GM06990 (cell line): ENCODE data around the gene NFKB1.

Experiments
- DNase-seq: peaks from one replicate; pipeline ENCODE4 v3.0.0-alpha.2; 2011; ENCODE audit not compliant: insufficient read length; ENCODE audit errors: extremely low read depth
- H3K27me3 ChIP-seq: replicated peaks from 2 replicates; pipeline ENCODE4 v1.6.0; 2011; ENCODE audit warnings: low read length; ENCODE audit not compliant: control insufficient read depth, insufficient read depth
- H3K36me3 ChIP-seq: 2 replicates; pipeline ENCODE4 v1.5.1; 2011; ENCODE audit warnings: low read length; ENCODE audit not compliant: control insufficient read depth, insufficient read depth
- H3K4me3 ChIP-seq: replicated peaks from 2 replicates; pipeline ENCODE4 v1.5.1; 2011; ENCODE audit warnings: low read depth, mild to moderate bottlenecking, control low read depth, low read length
- TF ChIP-seq, protein P1 (sequence below): IDR thresholded peaks from 2 replicates; pipeline ENCODE4 v1.5.1; 2011; ENCODE audit warnings: low read length, control low read depth, mild to moderate bottlenecking, inconsistent platforms; ENCODE audit not compliant: insufficient read depth, poor library complexity, severe bottlenecking

Gene NFKB1

DNA sequence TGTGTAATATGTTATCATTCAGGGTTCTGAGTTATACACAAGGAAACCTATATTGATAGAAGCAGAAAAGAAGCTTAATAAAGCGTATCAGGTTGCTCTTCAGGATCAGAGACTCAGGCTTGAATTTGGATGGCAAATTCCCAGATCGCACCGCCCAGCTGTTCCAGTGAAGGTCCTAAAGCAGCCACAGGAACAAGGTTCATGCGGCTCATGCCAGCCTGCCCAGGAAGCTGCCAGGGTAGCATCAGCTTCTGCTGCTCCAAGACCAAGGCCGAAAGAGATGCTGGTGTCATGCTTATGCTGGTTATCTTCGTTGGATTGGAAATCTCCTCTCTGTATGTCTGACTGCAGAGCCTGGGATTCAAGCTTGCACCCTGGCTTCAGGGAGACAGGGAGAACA lies 131.9 kb downstream of the NFKB1 start:
- TF ChIP-seq, protein P1, sequence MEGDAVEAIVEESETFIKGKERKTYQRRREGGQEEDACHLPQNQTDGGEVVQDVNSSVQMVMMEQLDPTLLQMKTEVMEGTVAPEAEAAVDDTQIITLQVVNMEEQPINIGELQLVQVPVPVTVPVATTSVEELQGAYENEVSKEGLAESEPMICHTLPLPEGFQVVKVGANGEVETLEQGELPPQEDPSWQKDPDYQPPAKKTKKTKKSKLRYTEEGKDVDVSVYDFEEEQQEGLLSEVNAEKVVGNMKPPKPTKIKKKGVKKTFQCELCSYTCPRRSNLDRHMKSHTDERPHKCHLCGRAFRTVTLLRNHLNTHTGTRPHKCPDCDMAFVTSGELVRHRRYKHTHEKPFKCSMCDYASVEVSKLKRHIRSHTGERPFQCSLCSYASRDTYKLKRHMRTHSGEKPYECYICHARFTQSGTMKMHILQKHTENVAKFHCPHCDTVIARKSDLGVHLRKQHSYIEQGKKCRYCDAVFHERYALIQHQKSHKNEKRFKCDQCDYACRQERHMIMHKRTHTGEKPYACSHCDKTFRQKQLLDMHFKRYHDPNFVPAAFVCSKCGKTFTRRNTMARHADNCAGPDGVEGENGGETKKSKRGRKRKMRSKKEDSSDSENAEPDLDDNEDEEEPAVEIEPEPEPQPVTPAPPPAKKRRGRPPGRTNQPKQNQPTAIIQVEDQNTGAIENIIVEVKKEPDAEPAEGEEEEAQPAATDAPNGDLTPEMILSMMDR: no peak
- Histone ChIP-seq H3K4me3 (no peak overlapping the region), H3K36me3 (peaks cover 12% of the 10 kb centered on the region), H3K27me3 (no peaks in the 10 kb centered on the region)
- DNase-seq: no peak

- no peaks in the 10 kb centered on the region for H3K27me3 ChIP-seq
- DNase-seq: no peak
- no peak overlapping the region for H3K4me3 ChIP-seq
- peaks cover 16% of the 10 kb centered on the region for H3K36me3 ChIP-seq
- TF ChIP-seq, protein P1: no peak
Measured at GRCh38 chr4:102637391-102637790, 136.2 kb downstream of the NFKB1 start.

DNA sequence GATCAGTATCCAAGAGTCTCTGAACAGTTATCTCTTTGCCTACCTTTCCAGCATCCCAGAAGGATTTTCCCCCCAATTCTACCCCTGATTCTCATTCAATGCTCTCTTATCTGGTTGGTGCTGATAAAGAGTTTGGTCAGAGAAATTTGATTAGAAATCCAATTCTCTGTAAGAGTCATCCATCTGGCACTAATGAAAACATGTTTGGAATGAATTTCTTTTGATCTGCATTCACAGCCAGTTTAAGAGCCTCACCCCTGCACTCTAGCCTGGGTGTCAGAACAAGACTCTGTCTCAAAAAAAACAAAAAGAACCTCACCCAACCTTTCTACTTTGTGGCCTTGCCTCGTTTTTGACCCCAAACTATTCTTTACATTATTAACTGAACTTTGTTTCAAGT lies 137.5 kb downstream of the NFKB1 start:
- H3K4me3 ChIP-seq: no peak overlapping the region
- H3K36me3 ChIP-seq: peaks cover 16% of the 10 kb centered on the region
- DNase-seq: no peak
- TF ChIP-seq, protein P1: no peak
- H3K27me3 ChIP-seq: no peaks in the 10 kb centered on the region

DNA sequence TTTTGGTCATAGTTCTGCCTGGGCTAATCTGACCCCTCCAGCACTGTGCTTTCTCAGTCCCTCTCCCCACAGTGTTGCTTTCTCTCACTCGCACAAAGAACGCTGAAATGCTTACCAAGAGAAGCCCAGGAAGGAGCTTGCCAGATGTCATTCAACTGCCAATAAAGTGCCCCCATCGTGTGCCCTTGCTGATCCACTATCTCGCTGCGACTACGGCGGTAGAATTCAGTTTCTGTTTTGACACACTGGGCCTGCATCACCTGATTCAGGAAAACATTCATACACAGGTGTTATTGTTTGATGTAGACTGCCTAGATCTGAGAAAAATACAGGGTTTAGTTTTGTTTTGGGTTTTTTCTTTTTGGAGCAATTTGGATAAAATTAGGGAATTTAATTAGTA lies 138.4 kb downstream of the NFKB1 start:
- no peak for DNase-seq
- Histone ChIP-seq H3K27me3 (no peaks in the 10 kb centered on the region), H3K36me3 (peaks cover 13% of the 10 kb centered on the region), H3K4me3 (no peak overlapping the region)
- TF ChIP-seq, protein P1: no peak

DNA sequence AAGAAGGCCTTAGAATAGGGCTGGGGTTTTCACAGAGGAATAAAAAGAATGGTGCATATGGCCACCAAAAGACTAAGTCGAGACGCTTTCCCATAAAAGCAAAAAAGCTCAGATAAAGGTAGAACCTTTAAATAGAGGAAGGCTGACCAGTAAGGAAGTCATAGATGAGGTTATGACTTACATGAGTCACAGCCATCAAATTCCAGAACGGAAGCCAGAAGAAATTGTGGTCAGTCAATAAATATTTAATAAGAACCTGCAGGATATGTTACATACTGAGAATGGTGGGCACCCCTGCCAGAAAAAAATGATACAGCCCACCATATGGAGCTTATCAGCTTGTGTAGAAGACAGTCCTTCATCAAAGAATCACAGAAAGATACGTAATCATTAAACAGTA lies 139.5 kb downstream of the NFKB1 start:
- DNase-seq: no peak
- peaks cover 11% of the 10 kb centered on the region for H3K36me3 ChIP-seq
- H3K27me3 ChIP-seq: no peaks in the 10 kb centered on the region
- H3K4me3 ChIP-seq: no peak overlapping the region
- TF ChIP-seq, protein P1: no peak

DNA sequence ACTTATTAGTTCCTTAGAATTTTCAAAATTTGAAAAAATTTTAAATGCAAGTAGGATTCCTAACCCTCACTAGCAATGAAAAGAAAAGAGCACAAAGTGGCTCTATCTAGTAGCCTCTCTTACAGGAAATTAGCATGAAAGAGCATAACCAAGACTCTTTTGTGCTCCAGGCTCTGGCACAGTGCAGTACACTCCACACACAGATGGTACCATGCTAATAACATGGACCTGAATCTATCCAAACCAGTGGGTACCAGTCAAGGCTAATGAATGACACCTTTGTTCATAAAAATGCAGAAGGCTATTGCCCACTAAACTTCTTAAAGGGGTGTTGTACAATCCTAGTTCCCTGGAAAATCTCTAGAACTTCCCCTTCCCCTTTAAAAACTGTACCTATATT lies 140.6 kb downstream of the NFKB1 start:
- TF ChIP-seq, protein P1: no peak
- H3K27me3 ChIP-seq: no peaks in the 10 kb centered on the region
- H3K4me3 ChIP-seq: no peak overlapping the region
- DNase-seq: no peak
- H3K36me3 ChIP-seq: peaks cover 10% of the 10 kb centered on the region
